Stimulated activated CD8-positive, alpha-beta memory T cell treated with anti-CD3 and anti-CD28 coated beads, Interleukin-4, amount 100 ng/mL, for 48 hours (primary cell): ENCODE data around the gene NOTO.
A peak's percentile ranks its signal among the peaks of the same experiment; 100 is the strongest.
"Not testable (repeated sequence)": the region's sequence is repeated elsewhere in the genome, so short reads cannot be mapped to it uniquely, and the experiment has no call there.

Source experiments
- DNase-seq: peaks from one replicate; pipeline ENCODE4 v3.0.0-alpha.2; 2020

The NOTO gene

GRCh38 chr2:73202156-73203054 is at the start of gene NOTO:
NOTO (plus strand) TSS chr2:73202574; CDS start chr2:73202667, 93 bp downstream.
- peak; percentile 33 for DNase-seq

DNA sequence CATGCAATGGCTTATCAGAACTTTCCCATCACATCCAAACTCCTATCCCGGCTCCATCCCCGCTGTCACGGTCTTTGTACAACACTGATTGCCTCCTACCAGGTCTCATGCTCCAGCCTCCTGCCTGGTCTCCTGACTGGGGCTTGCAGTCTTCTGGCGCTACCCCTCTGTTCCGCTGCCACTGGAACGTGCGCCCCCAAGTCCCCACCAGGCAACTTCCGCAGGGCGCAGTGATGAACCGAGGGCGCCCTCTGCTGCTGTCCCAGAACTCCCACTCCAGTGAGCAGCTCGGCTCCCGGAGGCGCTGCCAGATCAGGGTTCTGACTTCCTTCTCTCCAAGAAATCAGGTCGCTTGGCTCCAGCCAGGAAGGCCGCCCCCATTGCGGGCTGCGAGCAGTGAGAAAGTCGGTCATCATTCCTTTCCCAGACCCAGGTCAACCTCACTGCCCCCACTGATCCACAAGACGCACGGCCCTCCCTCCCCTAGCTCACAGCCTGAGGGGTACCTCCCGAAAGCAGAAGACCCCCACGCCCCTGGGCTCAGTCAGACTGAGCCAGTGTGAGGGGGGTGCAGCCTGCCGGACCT is 45.7 kb upstream of the NOTO start:
- peak; percentile 72 for DNase-seq

DNA sequence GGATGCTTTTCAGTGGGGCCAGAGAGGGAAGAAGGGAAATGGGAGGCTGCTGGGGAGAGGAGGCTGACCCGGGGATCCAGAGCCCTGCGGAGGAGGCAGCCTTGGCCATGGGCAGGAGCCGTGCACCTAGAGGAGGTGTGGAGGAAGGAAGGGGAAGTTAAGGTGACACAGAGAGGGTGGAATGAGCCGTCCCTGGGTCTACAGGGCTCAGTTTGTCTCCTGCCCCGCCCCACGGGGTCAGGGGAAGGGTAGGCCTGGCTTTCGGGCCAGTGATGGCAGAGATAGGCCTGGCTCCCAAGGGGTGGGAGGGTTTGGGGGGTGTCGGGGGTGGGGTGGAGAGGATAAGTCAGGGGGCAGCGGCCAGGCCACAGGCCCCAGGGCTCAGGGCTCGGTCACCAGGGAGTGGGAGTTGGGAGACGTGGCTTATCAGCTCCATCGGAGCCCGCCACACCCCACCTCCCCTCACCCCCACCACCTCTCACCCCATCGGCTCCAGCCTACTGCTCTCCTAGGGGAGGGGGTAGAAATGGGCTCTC is 39.5 kb upstream of the NOTO start:
- DNase-seq = no peak

GRCh38 chr2:73163483-73164367 is 38.6 kb upstream of the NOTO start:
- peak; percentile 78 for DNase-seq

GRCh38 chr2:73165978-73166377 is 36.4 kb upstream of the NOTO start:
- DNase-seq = not testable (repeated sequence)

DNA sequence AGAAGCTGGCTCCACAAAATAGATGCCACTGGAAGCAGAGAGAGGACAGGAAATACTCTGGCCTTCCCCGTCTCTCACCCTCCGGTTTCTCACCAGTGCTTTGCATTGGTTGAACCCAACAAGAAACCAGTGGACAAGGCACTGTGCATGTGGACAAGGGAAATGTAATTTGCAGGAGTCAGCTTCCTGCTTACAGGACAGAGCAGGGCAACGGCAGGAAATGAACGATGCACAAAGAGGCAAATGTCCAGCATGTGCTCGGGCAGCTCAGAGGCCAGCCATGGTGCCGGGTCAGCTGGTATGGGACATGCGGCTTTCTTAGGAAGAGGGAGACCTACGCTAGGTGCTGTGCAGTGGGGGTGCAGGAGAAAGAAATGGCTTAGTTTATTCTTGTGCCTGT is 35.6 kb upstream of the NOTO start:
- not testable (repeated sequence) for DNase-seq

GRCh38 chr2:73168348-73168747 is 34.0 kb upstream of the NOTO start:
- DNase-seq = not testable (repeated sequence)

GRCh38 chr2:73170341-73170740 is 32.0 kb upstream of the NOTO start:
- not testable (repeated sequence) for DNase-seq

- peak; percentile 71 for DNase-seq
Observed at GRCh38 chr2:73172963-73173362, 29.4 kb upstream of the NOTO start.

- no peak for DNase-seq
Observed at GRCh38 chr2:73173781-73174180, 28.6 kb upstream of the NOTO start.

GRCh38 chr2:73174244-73174643 is 28.1 kb upstream of the NOTO start:
- DNase-seq = no peak

- DNase-seq = no peak
Observed at GRCh38 chr2:73174941-73175662, 27.3 kb upstream of the NOTO start.

GRCh38 chr2:73175663-73176204 is 26.6 kb upstream of the NOTO start:
- DNase-seq = peak; percentile 81

DNA sequence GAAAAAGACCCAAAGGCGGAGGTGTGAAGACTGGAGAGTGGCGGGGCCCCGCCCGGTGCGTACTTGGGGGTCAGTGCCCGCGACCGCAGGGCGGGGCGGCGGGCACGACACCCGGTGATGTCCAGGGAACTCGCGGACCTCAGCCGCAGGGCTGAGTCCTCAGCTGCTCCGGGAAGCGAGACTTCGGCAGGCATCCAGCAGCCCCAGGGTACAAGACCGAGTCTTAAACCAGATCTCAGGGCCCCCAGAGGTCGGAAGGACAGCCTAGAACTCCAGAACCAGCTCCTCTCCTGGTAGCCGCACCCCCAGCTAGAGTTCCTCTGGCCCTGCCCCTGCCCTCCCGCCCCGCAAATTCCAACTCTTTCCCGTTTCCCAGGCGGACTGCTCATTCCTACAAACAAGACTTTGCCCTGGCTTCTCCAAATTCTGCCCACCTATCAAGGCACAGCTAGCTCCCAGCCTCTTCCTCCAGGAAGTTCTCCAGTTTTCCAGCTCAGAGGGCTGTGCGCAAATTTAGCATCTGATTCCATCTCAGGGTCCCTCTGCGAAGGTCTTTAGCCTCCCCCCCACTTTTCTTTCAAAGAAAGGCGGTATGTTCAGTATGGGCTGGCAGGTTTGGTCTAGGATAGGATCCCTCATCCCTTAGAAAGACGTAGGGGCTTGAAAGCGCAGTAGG is 26.0 kb upstream of the NOTO start:
- DNase-seq = no peak

GRCh38 chr2:73176881-73177644 is 25.3 kb upstream of the NOTO start:
- DNase-seq = peak; percentile 95

DNA sequence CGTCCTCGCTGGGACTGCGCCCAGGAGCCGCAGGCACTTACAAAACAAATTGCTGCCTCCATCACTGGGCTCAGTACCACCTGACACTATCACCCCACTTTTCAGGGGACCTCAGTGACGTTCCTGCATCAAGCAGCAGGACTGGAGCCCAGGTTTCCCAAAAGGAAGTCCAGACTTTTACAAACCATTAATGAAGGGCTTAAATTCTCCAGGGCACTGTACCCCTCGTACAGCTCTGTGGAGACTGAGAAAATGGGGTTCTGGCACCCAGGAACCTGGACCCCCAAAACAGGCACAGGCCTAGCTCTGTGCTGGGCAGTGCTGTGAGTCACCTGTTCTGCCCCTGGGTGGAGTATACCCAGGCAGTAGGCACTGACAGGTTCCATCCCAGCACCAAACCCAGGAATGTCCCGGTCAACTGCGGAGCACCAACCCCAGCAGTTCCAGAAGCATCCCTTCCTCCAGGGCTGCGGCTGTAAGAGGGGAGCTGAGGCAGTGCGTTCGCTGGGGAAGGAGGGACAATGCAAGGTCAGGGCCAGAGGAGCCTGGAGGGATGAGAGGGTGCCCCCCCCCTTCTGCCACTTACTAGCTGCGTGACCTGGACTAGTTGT is 24.6 kb upstream of the NOTO start:
- no peak for DNase-seq

GRCh38 chr2:73185965-73186364 is 16.4 kb upstream of the NOTO start:
- DNase-seq = no peak

- no peak for DNase-seq
Observed at GRCh38 chr2:73187549-73187948, 14.8 kb upstream of the NOTO start.

GRCh38 chr2:73197579-73197978 is 4.8 kb upstream of the NOTO start:
- no peak for DNase-seq

GRCh38 chr2:73200281-73200680 is 2.1 kb upstream of the NOTO start:
- DNase-seq = not testable (repeated sequence)
